HepG2 (cell line): Measurements from ENCODE around the gene ZFYVE21. TPM values are rescaled to one million over a fixed set of nuclear protein-coding genes. Genes with fewer than 3 reads are reported as not detected.

Experiments used
- ATAC-seq: fragments of 200-7000 bp; cut with Tn5 transposase; 3 replicates; pipeline ENCODE4 v1.9.1; 2020; ENCODE audit warnings: mild to moderate bottlenecking, moderate library complexity
- BruUV-seq: library from RNA; stranded (reverse); fragments of 400-500 nt; replicated peaks from 2 replicates; lab custom pipeline; 2021; lab: Mats Ljungman, UMichigan
- CTCF ChIA-PET: fragments of 300-600 bp; formaldehyde crosslinking; extraction: SDS; loops from one replicate; lab custom pipeline; 2021; ENCODE audit warnings: low total read pairs, inconsistent platforms, low intra/inter-chr PET ratio; lab: Yijun Ruan, JAX
- POLR2A ChIA-PET: fragments of 350-600 bp; sonication (Branson Sonifier 250); formaldehyde crosslinking; loops from one replicate; lab custom pipeline; 2020; ENCODE audit warnings: antibody characterized with exemption, inconsistent platforms; lab: Yijun Ruan, JAX
- DNase-seq: peaks from one replicate; pipeline ENCODE4 v3.0.0-alpha.2; 2015; ENCODE audit warnings: low spot score
- FAIRE-seq: peaks from 3 replicates; lab custom pipeline; 2011; peaks lifted over from hg19 to GRCh38; lab: Jason Lieb, UNC
- H2AFZ ChIP-seq: one replicate; pipeline ENCODE4 v1.6.1; 2011; ENCODE audit warnings: low read length, inconsistent platforms
- H3K27ac ChIP-seq: fragments of 300-600 bp; 3 replicates; pipeline ENCODE4 v1.8.0; 2011; ENCODE audit warnings: mixed run types, mild to moderate bottlenecking, mixed read lengths, low read length, inconsistent platforms; ENCODE audit not compliant: insufficient read depth; ENCODE audit errors: extremely low read length
- H3K27me3 ChIP-seq, 2 experiments: fragments of 200-600 bp in 1 of 2; 2 replicates in 1 of 2; 3 replicates in 1 of 2; pipeline versions ENCODE4 v1.6.0 to v1.8.0; 2011; ENCODE audit warnings: low read length in 2 of 2, mild to moderate bottlenecking in 2 of 2, moderate library complexity in 2 of 2, inconsistent platforms in 1 of 2; ENCODE audit not compliant: insufficient read depth in 2 of 2, control insufficient read depth in 1 of 2
- H3K36me3 ChIP-seq, 2 experiments: fragments of 200-600 bp in 1 of 2; replicated peaks in 1 of 2; 2 replicates in 1 of 2; 3 replicates in 1 of 2; pipeline versions ENCODE4 v1.5.1 to v1.8.0; 2011; ENCODE audit warnings: low read length in 2 of 2, inconsistent platforms in 1 of 2; ENCODE audit not compliant: insufficient read depth in 2 of 2, control insufficient read depth in 1 of 2
- H3K4me1 ChIP-seq: 2 replicates; pipeline ENCODE4 v1.5.1; 2012; ENCODE audit warnings: low read length, inconsistent platforms; ENCODE audit not compliant: insufficient read depth
- H3K4me2 ChIP-seq: 2 replicates; pipeline ENCODE4 v1.6.0; 2011; ENCODE audit warnings: low read depth, low read length, inconsistent platforms
- H3K4me3 ChIP-seq, 3 experiments: fragments of 200-600 bp in 1 of 3; sonication (generic), shearing (Covaris generic) in 1 of 3; replicated peaks in 1 of 3; 2 replicates each; pipeline ENCODE4 v1.5.1; 2011 to 2016; ENCODE audit warnings: low read length in 3 of 3, inconsistent platforms in 2 of 3, low read depth in 2 of 3, mild to moderate bottlenecking in 2 of 3, control low read depth in 1 of 3, mixed read lengths in 1 of 3; ENCODE audit not compliant: insufficient read depth in 1 of 3
- H3K79me2 ChIP-seq: one replicate; pipeline ENCODE4 v1.6.1; 2011; ENCODE audit warnings: low read length, inconsistent platforms; ENCODE audit not compliant: insufficient read depth
- H3K9ac ChIP-seq: 2 replicates; pipeline ENCODE4 v1.6.0; 2011; ENCODE audit warnings: mild to moderate bottlenecking, low read depth, low read length, inconsistent platforms; ENCODE audit not compliant: insufficient read depth
- H3K9me3 ChIP-seq: 2 replicates; pipeline ENCODE4 v1.5.1; 2012; ENCODE audit warnings: mild to moderate bottlenecking, low read length
- H4K20me1 ChIP-seq: 2 replicates; pipeline ENCODE4 v1.6.0; 2011; ENCODE audit warnings: inconsistent platforms, mild to moderate bottlenecking, low read length, moderate library complexity; ENCODE audit not compliant: insufficient read depth
- AGO2 ChIP-seq: fragments of 200-400 bp; formaldehyde crosslinking; optimal IDR thresholded peaks from 2 replicates; pipeline ENCODE3; 2017; ENCODE audit warnings: mild to moderate bottlenecking, low read depth, low read length, moderate library complexity
- FOXO1 ChIP-seq: sonication (generic); formaldehyde crosslinking; IDR thresholded peaks from 2 replicates; pipeline ENCODE4 v1.4.0; 2020; ENCODE audit warnings: missing genetic modification reagents
- GATAD1 ChIP-seq: IDR thresholded peaks from 2 replicates; pipeline ENCODE4 v1.6.1; 2016; ENCODE audit warnings: missing genetic modification reagents, missing compliant biosample characterization
- GMEB2 ChIP-seq: IDR thresholded peaks from 2 replicates; pipeline ENCODE4 v1.6.1; 2016; ENCODE audit warnings: missing biosample characterization, missing genetic modification reagents, low read depth
- MATR3 ChIP-seq: sonication (generic); formaldehyde crosslinking; IDR thresholded peaks from 2 replicates; pipeline ENCODE4 v1.4.0; 2020; ENCODE audit warnings: missing genetic modification reagents
- MIER2 ChIP-seq: IDR thresholded peaks from 2 replicates; pipeline ENCODE4 v1.6.1; 2016; ENCODE audit warnings: missing biosample characterization, missing genetic modification reagents
- POLR2A ChIP-seq, 2 experiments: IDR thresholded peaks; 2 replicates each; pipeline ENCODE4 v1.6.1; 2011; ENCODE audit warnings: low read depth in 2 of 2, low read length in 2 of 2, mild to moderate bottlenecking in 1 of 2, moderate library complexity in 1 of 2; ENCODE audit not compliant: insufficient read depth in 1 of 2
- RBM22 ChIP-seq: fragments of 200-400 bp; formaldehyde crosslinking; optimal IDR thresholded peaks from 2 replicates; pipeline ENCODE3; 2017; ENCODE audit warnings: mild to moderate bottlenecking, low read length, moderate library complexity
- ZKSCAN8 ChIP-seq: IDR thresholded peaks from 2 replicates; pipeline ENCODE4 v1.6.1; 2016; ENCODE audit warnings: borderline replicate concordance, missing genetic modification reagents, missing compliant biosample characterization
- ZNF484 ChIP-seq: sonication (generic); formaldehyde crosslinking; IDR thresholded peaks from 2 replicates; pipeline ENCODE4 v1.5.1; 2020; ENCODE audit warnings: mild to moderate bottlenecking, low read depth, missing genetic modification reagents, borderline replicate concordance
- ZNF547 ChIP-seq: sonication (generic); formaldehyde crosslinking; IDR thresholded peaks from 2 replicates; pipeline ENCODE4 v1.5.1; 2020; ENCODE audit warnings: mild to moderate bottlenecking, missing genetic modification reagents
- ZNF740 ChIP-seq: sonication (generic); formaldehyde crosslinking; IDR thresholded peaks from 2 replicates; pipeline ENCODE4 v1.4.0; 2020; ENCODE audit warnings: missing genetic modification reagents
- WGBS: methylation state at CpG from one replicate; pipeline ENCODE4 v1.1.6; 2017; ENCODE audit warnings: low lambda C conversion rate; 5-methylcytosine and 5-hydroxymethylcytosine counted together
- in situ Hi-C: cut with HindIII; loops from 2 replicates; pipeline ENCODE4 v1.10.0; 2017; ENCODE audit warnings: low pct_unique_long_range_greater_than_20kb; ENCODE audit not compliant: extremely low pct_ligation_motif_present
- intact Hi-C: fragments of 100-400 bp; cut with micrococcal nuclease; formaldehyde crosslinking; loops from one replicate; pipeline ENCODE4 v1.10.0; 2022; ENCODE audit not compliant: unreplicated experiment
- polyA plus RNA-seq, 8 experiments: library from polyadenylated mRNA; depleted of rRNA in 3 of 8; stranded (reverse) in 7 of 8; unstranded in 1 of 8; fragments of >200 nt; fragmentation: Illumina TruSeq in 4 of 8; extraction: Trizol in 4 of 8; gene quantifications; 2 replicates each; pipeline versions ENCODE4 v1.2.1 to v1.2.3, GENCODE V29; 2011 to 2016; ENCODE audit warnings: low read depth in 4 of 8, missing spikeins in 1 of 8, mixed read lengths in 1 of 8; ENCODE audit not compliant: insufficient read depth in 1 of 8
- total RNA-seq, 5 experiments: library from RNA; depleted of rRNA; stranded (reverse); fragments of >200 nt; fragmentation: Illumina TruSeq; extraction: Trizol; gene quantifications; 2 replicates each; pipeline ENCODE4 v1.2.3, GENCODE V29; 2016; ENCODE audit warnings: low read depth in 1 of 5

Gene ZFYVE21
- total and polyA plus RNA-seq, 2 of the 13 experiments (the other 11 are each of a cell fraction or from before 2014, with no cell fraction given), result 34.3 to 34.4 TPM

- Histone ChIP-seq H4K20me1 (no peaks in the 10 kb centered on the region), H3K27ac (no peak overlapping the region), H2AFZ (no peak overlapping the region), H3K36me3 (peaks cover 10 to 38% of the 10 kb centered on the region in 2 experiments; a peak in 4 of 5 replicates), H3K27me3 (no peaks in the 10 kb centered on the region), H3K9me3 (no peaks in the 10 kb centered on the region), H3K4me2 (no peak overlapping the region), H3K4me3 (no peak overlapping the region), H3K4me1 (peaks cover 11% of the 10 kb centered on the region), H3K9ac (no peak overlapping the region), H3K79me2 (no peaks in the 10 kb centered on the region)
- CTCF ChIA-PET, result no interaction called here
- 100% methylated on average over 5 of the region's 21 CpGs for WGBS
- BruUV-seq, result no TSS peak
- in situ Hi-C loops, result no loop called here
- intact Hi-C loops, result no loop called here
- POLR2A ChIA-PET, result no interaction called here
- no peak for TF ChIP-seq ZKSCAN8 (CRISPR knock-in tag)
- no peak for TF ChIP-seq RBM22
- 0 out of 4 replicates have a peak, but pooled peaks of 1 of the 2 experiments have one; percentile 34 for TF ChIP-seq POLR2A (IDR thresholded peaks at IDR 0.05; ENCODE audit: insufficient read depth in 1 of 2, low read depth in 2 of 2, low read length in 2 of 2)
- no peak for TF ChIP-seq MIER2 (CRISPR knock-in tag)
- TF ChIP-seq AGO2, result peak; percentile 48
- 0 out of 2 replicates have a peak, but pooled peaks have one; percentile 22 for TF ChIP-seq ZNF740 (CRISPR knock-in tag)
- FAIRE-seq (no peak), DNase-seq (no peak), ATAC-seq (peak; percentile 9)
Measured at GRCh38 chr14:103700753-103701490, 14.7 kb upstream of the ZFYVE21 start.

GRCh38 chr14:103702095-103702494 is 13.5 kb upstream of the ZFYVE21 start:
- no peak for FAIRE-seq
- ChIA-PET POLR2A (no interaction called here), CTCF (no interaction called here)
- Histone ChIP-seq H4K20me1 (no peaks in the 10 kb centered on the region), H3K79me2 (no peaks in the 10 kb centered on the region), H3K9ac (no peak overlapping the region), H3K27me3 (no peaks in the 10 kb centered on the region), H3K36me3 (peaks cover 11 to 39% of the 10 kb centered on the region in 2 experiments; a peak in 4 of 5 replicates), H3K9me3 (no peaks in the 10 kb centered on the region), H3K4me3 (no peak overlapping the region), H3K4me2 (no peak overlapping the region), H2AFZ (no peak overlapping the region), H3K27ac (no peak overlapping the region), H3K4me1 (peaks cover 11% of the 10 kb centered on the region)
- intact Hi-C loops (no loop called here), in situ Hi-C loops (no loop called here)
- DNase-seq, result no peak
- no peak for TF ChIP-seq GATAD1 (CRISPR knock-in tag)
- peak; percentile 72 for TF ChIP-seq AGO2
- TF ChIP-seq GMEB2 (CRISPR knock-in tag), result no peak
- no peak for TF ChIP-seq ZNF484
- no peak for TF ChIP-seq MATR3 (CRISPR knock-in tag)
- no peak for TF ChIP-seq FOXO1
- no peak for TF ChIP-seq ZNF547 (CRISPR knock-in tag)
- no TSS peak for BruUV-seq
- 85% methylated on average over 2 of the region's 5 CpGs for WGBS
- no peak for ATAC-seq
